HEK293 (cell line): ENCODE results near the gene CFAP410.

ENCODE experiments used
- CTCF ChIA-PET: fragments of 350-600 bp; formaldehyde crosslinking; extraction: SDS; loops from one replicate; lab custom pipeline; 2021; ENCODE audit warnings: antibody characterized with exemption; lab: Yijun Ruan, JAX
- POLR2A ChIA-PET: fragments of 300-600 bp; formaldehyde crosslinking; extraction: SDS; loops from one replicate; lab custom pipeline; 2020; ENCODE audit warnings: antibody characterized with exemption, inconsistent platforms; lab: Yijun Ruan, JAX
- H3K27ac ChIP-seq: fragments of 200-500 bp; sonication (Bioruptor generic); 2 replicates; pipeline ENCODE4 v1.5.1; 2014; ENCODE audit warnings: low read depth, low read length, control low read depth, inconsistent platforms; ENCODE audit errors: extremely low read depth
- H3K36me3 ChIP-seq, 2 experiments: fragments of 200-500 bp in 1 of 2; sonication (Bioruptor generic) in 1 of 2; 1 replicate in 1 of 2; 2 replicates in 1 of 2; pipeline ENCODE4 v1.5.1; 2014 to 2017; ENCODE audit warnings: inconsistent platforms in 2 of 2, low read length in 2 of 2; ENCODE audit not compliant: control insufficient read depth in 2 of 2, insufficient read depth in 1 of 2
- H3K4me1 ChIP-seq: fragments of 200-500 bp; sonication (Bioruptor generic); 2 replicates; pipeline ENCODE4 v1.5.1; 2014; ENCODE audit warnings: mild to moderate bottlenecking, low read length, inconsistent platforms; ENCODE audit not compliant: control insufficient read depth, insufficient read depth
- H3K4me3 ChIP-seq: 2 replicates; pipeline ENCODE4 v1.5.1; 2011; ENCODE audit warnings: low read depth, mild to moderate bottlenecking, control low read depth, low read length, moderate library complexity
- H3K9me3 ChIP-seq: fragments of 200-500 bp; sonication (Bioruptor generic); 2 replicates; pipeline ENCODE4 v1.5.1; 2014; ENCODE audit warnings: low read depth, low read length, inconsistent platforms; ENCODE audit not compliant: control insufficient read depth, insufficient read depth
- EGR2 ChIP-seq: fragments of 450-650 bp; formaldehyde crosslinking; IDR thresholded peaks from 2 replicates; pipeline ENCODE4 v1.5.1; 2016; ENCODE audit warnings: low read depth, missing biosample characterization, missing genetic modification characterization
- GLI4 ChIP-seq: fragments of 450-650 bp; formaldehyde crosslinking; IDR thresholded peaks from 2 replicates; pipeline ENCODE4 v1.5.1; 2016; ENCODE audit warnings: missing biosample characterization, missing genetic modification characterization
- GLIS1 ChIP-seq: fragments of 450-650 bp; formaldehyde crosslinking; IDR thresholded peaks from 2 replicates; pipeline ENCODE4 v1.5.1; 2016; ENCODE audit warnings: missing biosample characterization, missing genetic modification characterization
- KLF1 ChIP-seq: fragments of 450-650 bp; formaldehyde crosslinking; IDR thresholded peaks from 2 replicates; pipeline ENCODE4 v1.5.1; 2016; ENCODE audit warnings: missing biosample characterization, missing genetic modification characterization
- KLF17 ChIP-seq: fragments of 450-650 bp; formaldehyde crosslinking; IDR thresholded peaks from 2 replicates; pipeline ENCODE4 v1.5.1; 2016; ENCODE audit warnings: missing biosample characterization, missing genetic modification characterization
- KLF8 ChIP-seq: fragments of 450-650 bp; formaldehyde crosslinking; IDR thresholded peaks from 2 replicates; pipeline ENCODE4 v1.5.1; 2016; ENCODE audit warnings: missing biosample characterization, missing genetic modification characterization
- ZBTB10 ChIP-seq: fragments of 450-650 bp; formaldehyde crosslinking; IDR thresholded peaks from 2 replicates; pipeline ENCODE4 v1.5.1; 2016; ENCODE audit warnings: missing biosample characterization, missing genetic modification characterization
- ZFHX2 ChIP-seq: fragments of 450-650 bp; formaldehyde crosslinking; conservative IDR thresholded peaks from 2 replicates; pipeline ENCODE4 v1.5.1; 2016; ENCODE audit warnings: missing biosample characterization, missing genetic modification characterization
- ZNF280D ChIP-seq: fragments of 450-650 bp; formaldehyde crosslinking; IDR thresholded peaks from 2 replicates; pipeline ENCODE4 v1.5.1; 2016; ENCODE audit warnings: missing biosample characterization, missing genetic modification characterization
- ZNF341 ChIP-seq: fragments of 450-650 bp; formaldehyde crosslinking; IDR thresholded peaks from 2 replicates; pipeline ENCODE4; 2016; ENCODE audit warnings: low read depth, missing biosample characterization, missing genetic modification characterization
- ZNF394 ChIP-seq: fragments of 450-650 bp; formaldehyde crosslinking; IDR thresholded peaks from 2 replicates; pipeline ENCODE4 v1.5.1; 2016; ENCODE audit warnings: missing biosample characterization, missing genetic modification characterization, mild to moderate bottlenecking, moderate library complexity, borderline replicate concordance
- ZNF449 ChIP-seq: fragments of 450-650 bp; formaldehyde crosslinking; IDR thresholded peaks from 2 replicates; pipeline ENCODE4 v1.5.1; 2017; ENCODE audit warnings: missing biosample characterization, mild to moderate bottlenecking, missing genetic modification characterization, moderate library complexity
- ZNF48 ChIP-seq: fragments of 450-650 bp; formaldehyde crosslinking; IDR thresholded peaks from 2 replicates; pipeline ENCODE4 v1.5.1; 2016; ENCODE audit warnings: missing biosample characterization, missing genetic modification characterization
- ZNF585B ChIP-seq: fragments of 450-650 bp; formaldehyde crosslinking; IDR thresholded peaks from 2 replicates; pipeline ENCODE4 v1.5.1; 2016; ENCODE audit warnings: missing biosample characterization, missing genetic modification characterization
- ZNF600 ChIP-seq: fragments of 450-650 bp; formaldehyde crosslinking; IDR thresholded peaks from 2 replicates; pipeline ENCODE4 v1.5.1; 2016; ENCODE audit warnings: missing biosample characterization, missing genetic modification characterization
- ZNF747 ChIP-seq: fragments of 450-650 bp; formaldehyde crosslinking; IDR thresholded peaks from 2 replicates; pipeline ENCODE4 v1.5.1; 2016; ENCODE audit warnings: missing biosample characterization, missing genetic modification characterization

The CFAP410 gene

GRCh38 chr21:44295646-44296045, 43.5 kb downstream of the CFAP410 start:
- peaks cover 4% of the 10 kb centered on the region; the same call in 1 of the 2 replicates for H3K4me1 ChIP-seq
- no peaks in the 10 kb centered on the region for H3K9me3 ChIP-seq
- ChIA-PET CTCF (interaction anchor here (0.6 to 1.5 kb wide), 3 partner anchors 8 to 19 kb away, joined by 3 to 4 read pairs (median 4); no protein-coding TSS in a partner anchor), POLR2A (no interaction called here)
- TF ChIP-seq ZNF585B (tag by site-specific recombination) (no peak), ZNF394 (tag by site-specific recombination) (0 out of 2 replicates have a peak, but pooled peaks have one; percentile 40), GLI4 (no peak), ZNF449 (tag by site-specific recombination) (0 out of 2 replicates have a peak, but pooled peaks have one; percentile 4)
- no peak overlapping the region for H3K27ac ChIP-seq
- H3K4me3 ChIP-seq = no peak overlapping the region
- no peaks in the 10 kb centered on the region for H3K36me3 ChIP-seq

GRCh38 chr21:44295163-44295573, 44.0 kb downstream of the CFAP410 start:
- POLR2A ChIA-PET = no interaction called here
- CTCF ChIA-PET = interaction anchor here (0.6 to 1.1 kb wide), 3 partner anchors 10 to 18 kb away, joined by 3 to 6 read pairs (median 4); no protein-coding TSS in a partner anchor

More at GRCh38 chr21:44295163-44295573, 44.0 kb downstream of the CFAP410 start:
- H3K4me1 ChIP-seq = peaks cover 4% of the 10 kb centered on the region; the same call in 1 of the 2 replicates
- H3K27ac ChIP-seq = no peak overlapping the region
- TF ChIP-seq ZNF600 (tag by site-specific recombination) = peak; percentile 65; the same call in 1 of the 2 replicates
- TF ChIP-seq ZNF341 = 0 out of 2 replicates have a peak, but pooled peaks have one; percentile 31
- peak; percentile 75; the same call in 1 of the 2 replicates for TF ChIP-seq KLF17 (tag by site-specific recombination)
- no peak for TF ChIP-seq ZNF280D (tag by site-specific recombination)
- TF ChIP-seq ZNF747 = no peak
- no peak for TF ChIP-seq ZNF48
- peak; percentile 55 for TF ChIP-seq KLF1 (tag by site-specific recombination)
- TF ChIP-seq ZNF449 (tag by site-specific recombination) = peak; percentile 83; the same call in 1 of the 2 replicates
- TF ChIP-seq GLIS1 (tag by site-specific recombination) = peak; percentile 36
- 0 out of 2 replicates have a peak, but pooled peaks have one; percentile 6 for TF ChIP-seq ZFHX2
- peak; percentile 19; the same call in 1 of the 2 replicates for TF ChIP-seq KLF8
- 0 out of 2 replicates have a peak, but pooled peaks have one; percentile 24 for TF ChIP-seq ZBTB10 (tag by site-specific recombination)
- 0 out of 2 replicates have a peak, but pooled peaks have one; percentile 13 for TF ChIP-seq EGR2 (tag by site-specific recombination)
- H3K36me3 ChIP-seq = no peaks in the 10 kb centered on the region
- H3K4me3 ChIP-seq = no peak overlapping the region
- H3K9me3 ChIP-seq = no peaks in the 10 kb centered on the region
